ENCODE data around the gene CAND2. TPM values are rescaled to one million over a fixed set of nuclear protein-coding genes. Genes with fewer than 3 reads are reported as not detected.

CAND2 gene
- total and polyA plus RNA-seq, 9 of the 15 experiments (the other 6 are each of a cell fraction or from before 2014, with no cell fraction given) = 0.91 to 14.9 (median 4.3) TPM

DNA sequence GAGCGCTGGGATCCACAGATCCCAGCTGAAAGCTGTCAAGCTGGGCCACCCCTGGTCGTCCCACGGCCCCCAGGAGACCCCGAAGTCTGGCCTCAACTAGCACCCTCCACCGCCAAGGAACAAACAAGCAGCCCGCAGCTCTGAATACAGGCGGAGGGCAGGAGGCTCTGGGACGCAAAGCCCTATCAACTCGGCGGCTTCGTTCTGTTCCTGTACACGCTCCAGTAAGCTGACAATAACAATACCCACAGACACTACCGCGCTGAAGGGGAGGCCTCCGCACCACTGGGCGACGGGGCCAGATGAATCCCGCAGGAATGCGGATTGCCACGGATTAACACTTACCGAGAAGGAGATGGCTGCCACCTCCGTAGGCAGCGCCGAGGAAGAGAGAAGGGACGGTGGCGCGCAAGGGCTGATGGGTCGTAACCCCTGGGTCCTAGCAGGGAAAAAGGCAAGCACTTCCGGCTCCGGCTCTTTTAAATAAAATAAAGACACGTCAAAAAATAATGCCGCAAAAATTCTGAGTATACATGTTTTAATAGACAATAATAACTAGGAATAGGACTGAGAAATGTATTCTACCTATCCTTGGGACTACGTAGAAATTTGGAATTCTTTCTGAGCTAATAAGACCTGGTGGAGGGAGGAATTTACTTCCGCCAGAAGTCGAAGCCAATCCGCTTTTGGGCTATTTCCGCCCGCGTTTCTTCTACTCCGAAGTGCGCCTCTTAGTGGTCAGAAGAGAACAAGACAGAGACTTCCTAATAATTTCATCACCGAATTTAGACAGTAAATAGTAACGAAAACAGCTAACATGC lies 44.9 kb downstream of the CAND2 start, which contains the start of gene RPL32 (continued):
- TF ChIP-seq ZBTB40 (IDR thresholded peaks at IDR 0.05) = peak; percentile 99
- TF ChIP-seq ZBTB40 (CRISPR knock-in tag; IDR thresholded peaks at IDR 0.05) = no peak
- no peak for TF ChIP-seq CCNT2 (IDR thresholded peaks at IDR 0.05; ENCODE audit: borderline replicate concordance, extremely low read depth, insufficient read length, low read depth, low read length)
- no peak for TF ChIP-seq SAFB2 (IDR thresholded peaks at IDR 0.05; ENCODE audit: borderline replicate concordance, low read depth, low read length, severe bottlenecking)
- 0 out of 2 replicates have a peak, but pooled peaks have one; percentile 79 for TF ChIP-seq ZBED1 (IDR thresholded peaks at IDR 0.05)
- no peak for TF ChIP-seq RFX7 (CRISPR knock-in tag; IDR thresholded peaks at IDR 0.05)
- TF ChIP-seq MCM3 (IDR thresholded peaks at IDR 0.05) = no peak
- no peak for TF ChIP-seq POLR3A (IDR thresholded peaks at IDR 0.05; ENCODE audit: borderline replicate concordance, extremely low read depth, insufficient read depth, insufficient read length)
- no peak for TF ChIP-seq ZNF583 (CRISPR knock-in tag; IDR thresholded peaks at IDR 0.05)
- TF ChIP-seq ATF2 (CRISPR knock-in tag; IDR thresholded peaks at IDR 0.05) = no peak
- peak; percentile 63 for TF ChIP-seq CREB1 (IDR thresholded peaks at IDR 0.05)
- peak; percentile 56 for TF ChIP-seq CREB1 (CRISPR knock-in tag; IDR thresholded peaks at IDR 0.05)
- TF ChIP-seq ELF1 (tag; IDR thresholded peaks at IDR 0.05) = peak; percentile 100
- peak; percentile 61 for TF ChIP-seq VEZF1 (CRISPR knock-in tag; IDR thresholded peaks at IDR 0.05)
- no peak for TF ChIP-seq MAFK (IDR thresholded peaks at IDR 0.05; ENCODE audit: low read length)
- no peak for TF ChIP-seq POLR3G (IDR thresholded peaks at IDR 0.05; ENCODE audit: extremely low read depth, insufficient read length, insufficient replicate concordance)
- no peak for TF ChIP-seq KDM1A (IDR thresholded peaks at IDR 0.05)

All from K562 (cell line).